Lung (tissue), 12 donors: ENCODE data around the gene ASB2. TPM values are rescaled to one million over a fixed set of nuclear protein-coding genes. Genes with fewer than 3 reads are reported as not detected.
A peak's percentile ranks its signal among the peaks of the same experiment; 100 is the strongest.

Experiments used
- ATAC-seq: fragments of 200-7000 bp; cut with Tn5 transposase; one replicate; pipeline ENCODE4 v1.9.1; 2020; ENCODE audit warnings: moderate number of reproducible peaks; ENCODE audit not compliant: insufficient read depth, low FRiP score
- DNase-seq, 3 donors: peaks; one replicate each; pipeline ENCODE4 v3.0.0-alpha.2; 2013 to 2017
- H3K27ac ChIP-seq, 2 donors: one replicate each; pipeline ENCODE4 v1.5.1; 2013; ENCODE audit warnings: mild to moderate bottlenecking in 2 of 2, moderate library complexity in 2 of 2, control low read depth in 1 of 2, inconsistent platforms in 1 of 2, low read depth in 1 of 2, low read length in 1 of 2
- H3K27me3 ChIP-seq, 3 donors: one replicate each; pipeline ENCODE4 v1.5.1; 2013; ENCODE audit warnings: low read length in 2 of 3; ENCODE audit not compliant: control insufficient read depth in 3 of 3, insufficient read depth in 3 of 3
- H3K36me3 ChIP-seq, 4 donors: one replicate each; pipeline ENCODE4 v1.5.1; 2013; ENCODE audit warnings: low read length in 4 of 4, mild to moderate bottlenecking in 1 of 4, moderate library complexity in 1 of 4; ENCODE audit not compliant: control insufficient read depth in 4 of 4, insufficient read depth in 4 of 4
- H3K4me1 ChIP-seq, 5 donors: one replicate each; pipeline ENCODE4 v1.5.1; 2013; ENCODE audit warnings: low read length in 5 of 5, mild to moderate bottlenecking in 2 of 5, moderate library complexity in 1 of 5; ENCODE audit not compliant: control insufficient read depth in 5 of 5, insufficient read depth in 5 of 5
- H3K4me3 ChIP-seq: one replicate; pipeline ENCODE4 v1.5.1; 2013; ENCODE audit warnings: mild to moderate bottlenecking, control low read depth, moderate library complexity
- H3K9ac ChIP-seq, 2 donors: one replicate each; pipeline ENCODE4 v1.5.1; 2013; ENCODE audit warnings: low read length in 2 of 2, control low read depth in 1 of 2; ENCODE audit not compliant: insufficient read depth in 1 of 2
- H3K9me3 ChIP-seq, 4 donors: one replicate each; pipeline ENCODE4 v1.5.1; 2013; ENCODE audit warnings: low read length in 3 of 4, mild to moderate bottlenecking in 1 of 4, moderate library complexity in 1 of 4; ENCODE audit not compliant: control insufficient read depth in 4 of 4, insufficient read depth in 3 of 4
- WGBS, 2 donors: extraction: QIAGEN DNeasy Blood & Tissue Kit; methylation state at CpG; one replicate each; pipeline ENCODE4 v1.1.7; 2013; 5-methylcytosine and 5-hydroxymethylcytosine counted together
- polyA plus RNA-seq, 2 donors: library from polyadenylated mRNA; stranded (reverse); fragments of 200-250 nt; gene quantifications; one replicate each; pipeline ENCODE4 v1.2.1, GENCODE V29; 2013
- total RNA-seq, 2 donors: library from RNA; depleted of rRNA in 1 of 2; stranded (reverse); fragments of >200 nt in 1 of 2; gene quantifications; one replicate each; pipeline ENCODE4 v1.2.1, GENCODE V29; 2014 to 2021
- TF ChIP-seq, protein P1 (sequence below): IDR thresholded peaks from 2 replicates; pipeline ENCODE4 v1.5.1; 2012; ENCODE audit warnings: mild to moderate bottlenecking; ENCODE audit errors: control extremely low read depth, extremely low read depth
- donor health status: control.
- donor health status: control.
- donor health status: Bipolar disorder and iron deficiency.
- donor health status: healthy.
- donor health status: DM: yes; HTN: yes; CAD: no.

Gene ASB2
- total and polyA plus RNA-seq, 4 donors, result 1.8 to 3.7 (median 2.6) TPM

GRCh38 chr14:94009767-94010166 is 33.4 kb upstream of the ASB2 start:
- 25 to 42% methylated on average over 4 of the region's 4 CpGs for WGBS, 2 donors
- no peak overlapping the region for H3K9ac ChIP-seq
- DNase-seq (peak in 1 of 3 donors; percentile 19), ATAC-seq (no peak)
- no peaks in the 10 kb centered on the region for H3K9me3 ChIP-seq
- no peaks in the 10 kb centered on the region for H3K36me3 ChIP-seq
- H3K27me3 ChIP-seq, result peaks cover 0 to 2% (median 0%) of the 10 kb centered on the region in 3 donors
- TF ChIP-seq, protein P1, sequence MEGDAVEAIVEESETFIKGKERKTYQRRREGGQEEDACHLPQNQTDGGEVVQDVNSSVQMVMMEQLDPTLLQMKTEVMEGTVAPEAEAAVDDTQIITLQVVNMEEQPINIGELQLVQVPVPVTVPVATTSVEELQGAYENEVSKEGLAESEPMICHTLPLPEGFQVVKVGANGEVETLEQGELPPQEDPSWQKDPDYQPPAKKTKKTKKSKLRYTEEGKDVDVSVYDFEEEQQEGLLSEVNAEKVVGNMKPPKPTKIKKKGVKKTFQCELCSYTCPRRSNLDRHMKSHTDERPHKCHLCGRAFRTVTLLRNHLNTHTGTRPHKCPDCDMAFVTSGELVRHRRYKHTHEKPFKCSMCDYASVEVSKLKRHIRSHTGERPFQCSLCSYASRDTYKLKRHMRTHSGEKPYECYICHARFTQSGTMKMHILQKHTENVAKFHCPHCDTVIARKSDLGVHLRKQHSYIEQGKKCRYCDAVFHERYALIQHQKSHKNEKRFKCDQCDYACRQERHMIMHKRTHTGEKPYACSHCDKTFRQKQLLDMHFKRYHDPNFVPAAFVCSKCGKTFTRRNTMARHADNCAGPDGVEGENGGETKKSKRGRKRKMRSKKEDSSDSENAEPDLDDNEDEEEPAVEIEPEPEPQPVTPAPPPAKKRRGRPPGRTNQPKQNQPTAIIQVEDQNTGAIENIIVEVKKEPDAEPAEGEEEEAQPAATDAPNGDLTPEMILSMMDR, result no peak
- no peaks in the 10 kb centered on the region for H3K4me1 ChIP-seq
- H3K4me3 ChIP-seq, result no peak overlapping the region
- no peak overlapping the region for H3K27ac ChIP-seq

DNA sequence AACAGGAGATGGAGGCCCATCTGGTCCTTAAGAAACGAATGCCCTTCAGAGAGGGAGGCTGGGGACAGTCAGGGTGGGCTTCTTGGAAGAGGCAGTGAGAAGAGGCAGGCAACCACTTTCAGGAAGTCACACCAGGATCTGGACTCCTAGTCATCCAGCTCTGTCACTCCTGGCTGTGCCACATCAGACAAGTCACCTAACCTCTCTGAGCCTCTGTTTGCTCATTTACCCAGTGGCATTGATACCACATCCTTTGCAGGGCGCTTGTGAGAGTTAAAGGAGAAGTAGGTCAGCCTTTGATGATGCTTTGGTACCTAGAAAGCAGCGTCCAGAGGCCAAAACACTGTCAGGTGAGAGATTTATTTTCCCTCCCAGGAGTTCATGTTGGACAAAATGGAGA is 31.9 kb upstream of the ASB2 start:
- no peak overlapping the region for H3K4me3 ChIP-seq
- no peaks in the 10 kb centered on the region for H3K9me3 ChIP-seq
- H3K36me3 ChIP-seq, result no peaks in the 10 kb centered on the region
- ATAC-seq, result no peak
- H3K27me3 ChIP-seq, result no peaks in the 10 kb centered on the region
- H3K9ac ChIP-seq, result no peak overlapping the region
- no peaks in the 10 kb centered on the region for H3K4me1 ChIP-seq
- TF ChIP-seq, protein P1, result no peak
- WGBS, 2 donors, result 64 to 72% methylated on average over 3 of the region's 3 CpGs
- H3K27ac ChIP-seq, result no peak overlapping the region
- DNase-seq, result no peak

DNA sequence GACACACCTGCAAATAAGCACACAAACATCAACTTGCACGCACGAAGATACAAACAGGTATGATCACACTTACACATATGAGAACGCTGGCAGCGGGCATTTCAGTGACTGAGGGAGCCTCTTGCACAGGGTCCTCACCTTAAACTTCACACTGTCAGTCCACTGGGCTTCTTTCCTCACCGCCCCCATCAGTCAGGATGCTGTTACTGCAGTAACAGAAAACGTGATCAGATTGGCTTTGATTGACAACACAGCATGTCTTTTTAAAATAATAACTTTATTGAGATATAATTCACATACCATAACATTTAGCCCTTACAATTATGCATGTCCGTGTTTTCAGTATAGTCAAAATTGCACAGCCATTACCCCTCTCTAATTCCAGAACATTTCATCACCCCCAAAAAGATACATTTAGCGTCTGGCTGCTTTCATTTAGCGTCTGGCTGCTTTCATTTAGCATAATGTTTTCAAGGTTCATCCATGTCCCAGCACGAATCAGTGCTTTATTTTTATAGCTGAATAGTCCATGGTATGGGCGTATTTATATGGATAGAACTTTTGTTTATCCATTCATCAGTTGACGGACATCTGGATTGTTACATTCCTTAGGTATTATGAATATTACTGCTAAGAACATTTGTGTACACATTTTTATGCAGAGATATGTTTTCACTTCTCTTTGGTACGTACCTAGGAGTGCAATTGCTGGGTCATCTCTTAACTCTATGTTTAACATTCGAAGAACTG is 29.1 kb upstream of the ASB2 start:
- peaks cover 0 to 2% (median 0%) of the 10 kb centered on the region in 5 donors for H3K4me1 ChIP-seq
- no peak overlapping the region for H3K4me3 ChIP-seq
- TF ChIP-seq, protein P1, result no peak
- ATAC-seq (no peak), DNase-seq (no peak)
- WGBS, 2 donors, result 50 to 58% methylated on average over 14 of the region's 14 CpGs
- no peaks in the 10 kb centered on the region for H3K36me3 ChIP-seq
- H3K27ac ChIP-seq, result no peak overlapping the region
- H3K9me3 ChIP-seq, result no peaks in the 10 kb centered on the region
- peaks cover 0 to 3% (median 0%) of the 10 kb centered on the region in 3 donors for H3K27me3 ChIP-seq
- H3K9ac ChIP-seq, result no peak overlapping the region

GRCh38 chr14:94004015-94004414 is 27.6 kb upstream of the ASB2 start:
- no peak overlapping the region for H3K9ac ChIP-seq
- peaks cover 0 to 2% (median 0%) of the 10 kb centered on the region in 5 donors for H3K4me1 ChIP-seq
- no peak overlapping the region for H3K4me3 ChIP-seq
- no peaks in the 10 kb centered on the region for H3K36me3 ChIP-seq
- H3K27me3 ChIP-seq, result peaks cover 0 to 3% (median 0%) of the 10 kb centered on the region in 3 donors
- 77 to 90% methylated on average over 8 of the region's 8 CpGs for WGBS, 2 donors
- H3K27ac ChIP-seq, result no peak overlapping the region
- ATAC-seq (no peak), DNase-seq (no peak)
- TF ChIP-seq, protein P1, result no peak
- no peaks in the 10 kb centered on the region for H3K9me3 ChIP-seq
